Loucy (cell line): ENCODE results near the gene PARP1.

Source experiments
- H2AFZ ChIP-seq: fragments of 200-600 bp; sonication (generic); 2 replicates; pipeline ENCODE4 v1.6.0; 2016; ENCODE audit warnings: antibody characterized with exemption, mild to moderate bottlenecking, low read length, moderate library complexity
- H3F3A ChIP-seq: fragments of 200-600 bp; 2 replicates; pipeline ENCODE4 v1.6.0; 2016; ENCODE audit warnings: antibody characterized with exemption, low read depth, mild to moderate bottlenecking
- H3K27me3 ChIP-seq: fragments of 200-600 bp; sonication (generic); 2 replicates; pipeline ENCODE4 v1.6.1; 2014; ENCODE audit warnings: low read length, mild to moderate bottlenecking; ENCODE audit not compliant: insufficient read depth, poor library complexity, severe bottlenecking
- H3K36me3 ChIP-seq: fragments of 200-600 bp; sonication (generic); 2 replicates; pipeline ENCODE4 v1.6.1; 2016; ENCODE audit warnings: low read length; ENCODE audit not compliant: insufficient read depth
- H3K4me1 ChIP-seq: fragments of 200-600 bp; sonication (generic); 2 replicates; pipeline ENCODE4 v1.5.1; 2014; ENCODE audit warnings: low read length, mild to moderate bottlenecking; ENCODE audit not compliant: insufficient read depth, poor library complexity, severe bottlenecking
- H3K4me2 ChIP-seq: fragments of 200-600 bp; sonication (generic); 2 replicates; pipeline ENCODE4 v1.6.0; 2014; ENCODE audit warnings: antibody characterized with exemption, low read length, low read depth, mild to moderate bottlenecking; ENCODE audit not compliant: poor library complexity, severe bottlenecking
- H3K4me3 ChIP-seq: fragments of 200-600 bp; sonication (generic); 2 replicates; pipeline ENCODE4 v1.5.1; 2014; ENCODE audit warnings: low read length, mild to moderate bottlenecking, mixed read lengths; ENCODE audit not compliant: poor library complexity, severe bottlenecking
- H3K79me2 ChIP-seq: fragments of 200-600 bp; sonication (generic); 2 replicates; pipeline ENCODE4 v1.6.1; 2014; ENCODE audit warnings: low read length; ENCODE audit not compliant: insufficient read depth
- H3K9ac ChIP-seq: fragments of 200-600 bp; sonication (generic); 2 replicates; pipeline ENCODE4 v1.6.0; 2014; ENCODE audit warnings: mild to moderate bottlenecking, low read depth, low read length, moderate library complexity; ENCODE audit not compliant: poor library complexity, severe bottlenecking
- H3K9me2 ChIP-seq: fragments of 200-600 bp; sonication (generic); replicated peaks from 2 replicates; pipeline ENCODE4 v1.6.1; 2016; ENCODE audit warnings: low read depth, low read length, mixed read lengths
- H3K9me3 ChIP-seq: fragments of 200-600 bp; sonication (generic); 2 replicates; pipeline ENCODE4 v1.6.1; 2014; ENCODE audit warnings: mild to moderate bottlenecking, antibody characterized with exemption, low read length, low read depth; ENCODE audit not compliant: insufficient read depth
- H4K20me1 ChIP-seq: fragments of 200-600 bp; sonication (generic); 2 replicates; pipeline ENCODE4 v1.6.0; 2014; ENCODE audit warnings: antibody characterized with exemption, low read length, mild to moderate bottlenecking; ENCODE audit not compliant: insufficient read depth, poor library complexity, severe bottlenecking
- EZH2phosphoT487 ChIP-seq: fragments of 200-600 bp; IDR thresholded peaks from 2 replicates; pipeline ENCODE4 v1.6.1; 2018; ENCODE audit warnings: antibody characterized with exemption, mild to moderate bottlenecking, moderate library complexity, borderline replicate concordance
- TF ChIP-seq, protein P1 (sequence below): fragments of 200-600 bp; sonication (generic); conservative IDR thresholded peaks from 2 replicates; pipeline ENCODE4 v1.5.1; 2014; ENCODE audit warnings: mild to moderate bottlenecking, antibody characterized with exemption, low read length

PARP1 gene

DNA sequence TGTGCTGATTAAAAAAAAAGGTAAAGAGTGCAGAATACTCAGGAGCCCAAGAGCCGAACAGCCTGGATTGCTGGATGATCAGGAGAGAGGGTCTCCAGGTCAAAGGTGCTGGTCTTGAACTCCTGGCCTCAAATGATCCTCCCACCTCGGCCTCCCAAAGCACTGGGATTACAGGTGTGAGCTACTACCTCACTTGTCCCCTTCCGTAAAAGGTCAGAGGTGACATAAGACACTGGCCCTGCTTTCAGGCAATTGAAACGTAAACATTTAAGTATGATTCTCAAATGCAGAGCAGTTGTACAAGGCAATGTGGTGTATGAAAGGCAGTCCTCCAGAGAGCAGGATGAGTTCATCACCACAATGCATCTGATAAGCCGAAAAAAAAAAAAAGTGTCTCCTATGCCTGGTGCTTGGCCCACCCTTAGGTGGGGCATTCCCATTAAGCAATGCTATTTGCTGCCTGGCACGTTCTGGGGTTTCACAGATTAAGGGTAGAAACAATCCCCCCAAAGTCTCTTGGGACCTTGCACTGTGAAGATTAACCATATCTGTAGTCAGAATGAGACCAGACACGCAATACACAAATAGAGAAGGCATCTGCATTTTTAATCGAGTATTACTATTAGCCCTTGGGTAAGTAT, 47.7 kb downstream of the PARP1 start:
- Histone ChIP-seq H3K79me2 (no peaks in the 10 kb centered on the region), H3K9me2 (no peaks in the 10 kb centered on the region), H3K9me3 (no peaks in the 10 kb centered on the region), H3F3A (no peaks in the 10 kb centered on the region), H3K27me3 (no peaks in the 10 kb centered on the region), H4K20me1 (no peaks in the 10 kb centered on the region), H3K36me3 (peaks cover 74% of the 10 kb centered on the region; the same call in 1 of the 2 replicates), H3K4me1 (no peaks in the 10 kb centered on the region), H3K4me2 (no peak overlapping the region), H2AFZ (no peak overlapping the region), H3K4me3 (no peak overlapping the region), H3K9ac (no peak overlapping the region)
- TF ChIP-seq, protein P1, sequence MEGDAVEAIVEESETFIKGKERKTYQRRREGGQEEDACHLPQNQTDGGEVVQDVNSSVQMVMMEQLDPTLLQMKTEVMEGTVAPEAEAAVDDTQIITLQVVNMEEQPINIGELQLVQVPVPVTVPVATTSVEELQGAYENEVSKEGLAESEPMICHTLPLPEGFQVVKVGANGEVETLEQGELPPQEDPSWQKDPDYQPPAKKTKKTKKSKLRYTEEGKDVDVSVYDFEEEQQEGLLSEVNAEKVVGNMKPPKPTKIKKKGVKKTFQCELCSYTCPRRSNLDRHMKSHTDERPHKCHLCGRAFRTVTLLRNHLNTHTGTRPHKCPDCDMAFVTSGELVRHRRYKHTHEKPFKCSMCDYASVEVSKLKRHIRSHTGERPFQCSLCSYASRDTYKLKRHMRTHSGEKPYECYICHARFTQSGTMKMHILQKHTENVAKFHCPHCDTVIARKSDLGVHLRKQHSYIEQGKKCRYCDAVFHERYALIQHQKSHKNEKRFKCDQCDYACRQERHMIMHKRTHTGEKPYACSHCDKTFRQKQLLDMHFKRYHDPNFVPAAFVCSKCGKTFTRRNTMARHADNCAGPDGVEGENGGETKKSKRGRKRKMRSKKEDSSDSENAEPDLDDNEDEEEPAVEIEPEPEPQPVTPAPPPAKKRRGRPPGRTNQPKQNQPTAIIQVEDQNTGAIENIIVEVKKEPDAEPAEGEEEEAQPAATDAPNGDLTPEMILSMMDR = no peak
- TF ChIP-seq EZH2phosphoT487 = no peak

GRCh38 chr1:226357416-226357815, 50.5 kb downstream of the PARP1 start:
- H3K4me2 ChIP-seq = no peak overlapping the region
- no peak overlapping the region for H3K4me3 ChIP-seq
- H3K9me2 ChIP-seq = no peaks in the 10 kb centered on the region
- peaks cover 46% of the 10 kb centered on the region; the same call in 1 of the 2 replicates for H3K36me3 ChIP-seq
- no peaks in the 10 kb centered on the region for H4K20me1 ChIP-seq
- peaks cover 19% of the 10 kb centered on the region for H3K4me1 ChIP-seq
- no peaks in the 10 kb centered on the region for H3K27me3 ChIP-seq
- no peak overlapping the region for H2AFZ ChIP-seq
- no peaks in the 10 kb centered on the region for H3F3A ChIP-seq
- H3K9me3 ChIP-seq = no peaks in the 10 kb centered on the region
- no peak overlapping the region for H3K9ac ChIP-seq
- H3K79me2 ChIP-seq = no peaks in the 10 kb centered on the region
- TF ChIP-seq, protein P1 = no peak
- TF ChIP-seq EZH2phosphoT487 = no peak

- Histone ChIP-seq H3F3A (no peaks in the 10 kb centered on the region), H3K4me1 (peaks cover 31% of the 10 kb centered on the region), H3K27me3 (no peaks in the 10 kb centered on the region), H3K9me3 (no peaks in the 10 kb centered on the region), H3K79me2 (no peaks in the 10 kb centered on the region), H3K36me3 (peaks cover 31% of the 10 kb centered on the region; the same call in 1 of the 2 replicates), H3K9ac (no peak overlapping the region), H3K9me2 (no peaks in the 10 kb centered on the region), H2AFZ (no peak overlapping the region), H3K4me2 (no peak overlapping the region), H4K20me1 (no peaks in the 10 kb centered on the region), H3K4me3 (no peak overlapping the region)
- TF ChIP-seq EZH2phosphoT487 = no peak
- TF ChIP-seq, protein P1 = no peak
Measured at GRCh38 chr1:226355669-226356551, 52.0 kb downstream of the PARP1 start.
